ENCODE data around the gene CREBL2.

CREBL2 gene

GRCh38 chr12:12683136-12683697, 71.5 kb downstream of the CREBL2 start:
- no peak overlapping the region for H3K9ac ChIP-seq (ENCODE audit: low read length)
- H3K4me3 ChIP-seq (ENCODE audit: low read length): no peak overlapping the region
- H3K4me1 ChIP-seq (ENCODE audit: control insufficient read depth, insufficient read depth, low read length): peaks cover 23% of the 10 kb centered on the region
- no peak for DNase-seq (ENCODE audit: low read depth)
- H3K9me3 ChIP-seq (ENCODE audit: control insufficient read depth, low read length): no peaks in the 10 kb centered on the region
- no peaks in the 10 kb centered on the region for H3K27me3 ChIP-seq (replicated peaks; ENCODE audit: control insufficient read depth, insufficient read depth, low read length)
- H3K36me3 ChIP-seq (ENCODE audit: control insufficient read depth, insufficient read depth, low read length, severe bottlenecking): no peaks in the 10 kb centered on the region

- DNase-seq (ENCODE audit: low read depth): no peak
- Histone ChIP-seq H3K9ac (ENCODE audit: low read length) (no peak overlapping the region), H3K36me3 (ENCODE audit: control insufficient read depth, insufficient read depth, low read length, severe bottlenecking) (no peaks in the 10 kb centered on the region), H3K27me3 (replicated peaks; ENCODE audit: control insufficient read depth, insufficient read depth, low read length) (no peaks in the 10 kb centered on the region), H3K9me3 (ENCODE audit: control insufficient read depth, low read length) (no peaks in the 10 kb centered on the region), H3K4me3 (ENCODE audit: low read length) (no peak overlapping the region), H3K4me1 (ENCODE audit: control insufficient read depth, insufficient read depth, low read length) (peaks cover 23% of the 10 kb centered on the region)
These were observed 72.0 kb downstream of the CREBL2 start for GRCh38 chr12:12683725-12684124.

- no peak overlapping the region for H3K9ac ChIP-seq (ENCODE audit: low read length)
- H3K9me3 ChIP-seq (ENCODE audit: control insufficient read depth, low read length): no peaks in the 10 kb centered on the region
- peak; percentile 61 for DNase-seq (ENCODE audit: low read depth)
- H3K4me1 ChIP-seq (ENCODE audit: control insufficient read depth, insufficient read depth, low read length): peaks cover 23% of the 10 kb centered on the region
- H3K4me3 ChIP-seq (ENCODE audit: low read length): no peak overlapping the region
- no peaks in the 10 kb centered on the region for H3K36me3 ChIP-seq (ENCODE audit: control insufficient read depth, insufficient read depth, low read length, severe bottlenecking)
- no peaks in the 10 kb centered on the region for H3K27me3 ChIP-seq (replicated peaks; ENCODE audit: control insufficient read depth, insufficient read depth, low read length)
These were observed 72.9 kb downstream of the CREBL2 start for GRCh38 chr12:12684375-12685106.

GRCh38 chr12:12685305-12685704, 73.6 kb downstream of the CREBL2 start:
- DNase-seq (ENCODE audit: low read depth): no peak
- Histone ChIP-seq H3K27me3 (replicated peaks; ENCODE audit: control insufficient read depth, insufficient read depth, low read length) (no peaks in the 10 kb centered on the region), H3K36me3 (ENCODE audit: control insufficient read depth, insufficient read depth, low read length, severe bottlenecking) (no peaks in the 10 kb centered on the region), H3K9ac (ENCODE audit: low read length) (no peak overlapping the region), H3K4me3 (ENCODE audit: low read length) (no peak overlapping the region), H3K4me1 (ENCODE audit: control insufficient read depth, insufficient read depth, low read length) (peaks cover 23% of the 10 kb centered on the region), H3K9me3 (ENCODE audit: control insufficient read depth, low read length) (no peaks in the 10 kb centered on the region)

- H3K27me3 ChIP-seq (replicated peaks; ENCODE audit: control insufficient read depth, insufficient read depth, low read length): no peaks in the 10 kb centered on the region
- H3K4me1 ChIP-seq (ENCODE audit: control insufficient read depth, insufficient read depth, low read length): peaks cover 23% of the 10 kb centered on the region
- no peak overlapping the region for H3K4me3 ChIP-seq (ENCODE audit: low read length)
- H3K36me3 ChIP-seq (ENCODE audit: control insufficient read depth, insufficient read depth, low read length, severe bottlenecking): no peaks in the 10 kb centered on the region
- no peak for DNase-seq (ENCODE audit: low read depth)
- no peaks in the 10 kb centered on the region for H3K9me3 ChIP-seq (ENCODE audit: control insufficient read depth, low read length)
- H3K9ac ChIP-seq (ENCODE audit: low read length): no peak overlapping the region
These were observed 74.8 kb downstream of the CREBL2 start for GRCh38 chr12:12686472-12686871.

- H3K27me3 ChIP-seq (replicated peaks; ENCODE audit: control insufficient read depth, insufficient read depth, low read length): no peaks in the 10 kb centered on the region
- peak overlapping the region; percentile 45 for H3K4me3 ChIP-seq (ENCODE audit: low read length)
- H3K4me1 ChIP-seq (ENCODE audit: control insufficient read depth, insufficient read depth, low read length): peaks cover 23% of the 10 kb centered on the region
- peak; percentile 41 for DNase-seq (ENCODE audit: low read depth)
- H3K9ac ChIP-seq (ENCODE audit: low read length): peak overlapping the region; percentile 39
- no peaks in the 10 kb centered on the region for H3K9me3 ChIP-seq (ENCODE audit: control insufficient read depth, low read length)
- H3K36me3 ChIP-seq (ENCODE audit: control insufficient read depth, insufficient read depth, low read length, severe bottlenecking): no peaks in the 10 kb centered on the region
These were observed 75.2 kb downstream of the CREBL2 start for GRCh38 chr12:12686925-12687324.

- Histone ChIP-seq H3K36me3 (ENCODE audit: control insufficient read depth, insufficient read depth, low read length, severe bottlenecking) (no peaks in the 10 kb centered on the region), H3K9ac (ENCODE audit: low read length) (no peak overlapping the region), H3K9me3 (ENCODE audit: control insufficient read depth, low read length) (no peaks in the 10 kb centered on the region), H3K4me3 (ENCODE audit: low read length) (no peak overlapping the region), H3K4me1 (ENCODE audit: control insufficient read depth, insufficient read depth, low read length) (peaks cover 15% of the 10 kb centered on the region), H3K27me3 (replicated peaks; ENCODE audit: control insufficient read depth, insufficient read depth, low read length) (no peaks in the 10 kb centered on the region)
- no peak for DNase-seq (ENCODE audit: low read depth)
These were observed 78.1 kb downstream of the CREBL2 start for GRCh38 chr12:12689647-12690300.

GRCh38 chr12:12691549-12691948, 79.9 kb downstream of the CREBL2 start:
- H3K36me3 ChIP-seq (ENCODE audit: control insufficient read depth, insufficient read depth, low read length, severe bottlenecking): no peaks in the 10 kb centered on the region
- no peaks in the 10 kb centered on the region for H3K9me3 ChIP-seq (ENCODE audit: control insufficient read depth, low read length)
- H3K27me3 ChIP-seq (replicated peaks; ENCODE audit: control insufficient read depth, insufficient read depth, low read length): no peaks in the 10 kb centered on the region
- peaks cover 17% of the 10 kb centered on the region for H3K4me1 ChIP-seq (ENCODE audit: control insufficient read depth, insufficient read depth, low read length)
- no peak overlapping the region for H3K4me3 ChIP-seq (ENCODE audit: low read length)
- no peak for DNase-seq (ENCODE audit: low read depth)
- no peak overlapping the region for H3K9ac ChIP-seq (ENCODE audit: low read length)

GRCh38 chr12:12693111-12693671, 81.5 kb downstream of the CREBL2 start:
- DNase-seq (ENCODE audit: low read depth): no peak
- Histone ChIP-seq H3K4me1 (ENCODE audit: control insufficient read depth, insufficient read depth, low read length) (peaks cover 16% of the 10 kb centered on the region), H3K9me3 (ENCODE audit: control insufficient read depth, low read length) (no peaks in the 10 kb centered on the region), H3K4me3 (ENCODE audit: low read length) (no peak overlapping the region), H3K27me3 (replicated peaks; ENCODE audit: control insufficient read depth, insufficient read depth, low read length) (no peaks in the 10 kb centered on the region), H3K36me3 (ENCODE audit: control insufficient read depth, insufficient read depth, low read length, severe bottlenecking) (no peaks in the 10 kb centered on the region), H3K9ac (ENCODE audit: low read length) (no peak overlapping the region)
